Measurements from ENCODE around the gene MCF2L.

The MCF2L gene

DNA sequence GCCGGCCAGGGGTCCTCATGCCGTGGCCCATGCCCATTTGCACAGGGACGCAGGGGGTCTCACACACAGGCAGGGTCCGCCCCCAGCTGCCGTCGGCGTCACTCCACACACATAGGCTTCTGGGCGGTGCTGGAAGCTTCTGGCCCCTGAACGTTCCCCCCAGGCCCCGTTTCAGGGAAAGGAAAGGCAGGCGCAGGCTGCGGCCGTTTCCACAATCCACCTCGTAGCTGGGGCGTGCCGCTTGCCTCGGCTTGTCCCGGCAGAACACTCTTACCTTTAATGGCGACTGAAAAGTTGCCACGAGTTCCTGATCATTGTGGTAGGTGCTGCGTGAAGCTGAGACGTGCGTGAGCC lies 53.4 kb downstream of the MCF2L start:
- Histone ChIP-seq H3K36me3 (replicated peaks) (no peaks in the 10 kb centered on the region), H3K4me3 (ENCODE audit: low read depth, low read length) (no peak overlapping the region), H3K27ac (no peak overlapping the region), H3K27me3 (replicated peaks) (peaks cover 15% of the 10 kb centered on the region)
- DNase-seq = no peak
- TF ChIP-seq, protein P1, sequence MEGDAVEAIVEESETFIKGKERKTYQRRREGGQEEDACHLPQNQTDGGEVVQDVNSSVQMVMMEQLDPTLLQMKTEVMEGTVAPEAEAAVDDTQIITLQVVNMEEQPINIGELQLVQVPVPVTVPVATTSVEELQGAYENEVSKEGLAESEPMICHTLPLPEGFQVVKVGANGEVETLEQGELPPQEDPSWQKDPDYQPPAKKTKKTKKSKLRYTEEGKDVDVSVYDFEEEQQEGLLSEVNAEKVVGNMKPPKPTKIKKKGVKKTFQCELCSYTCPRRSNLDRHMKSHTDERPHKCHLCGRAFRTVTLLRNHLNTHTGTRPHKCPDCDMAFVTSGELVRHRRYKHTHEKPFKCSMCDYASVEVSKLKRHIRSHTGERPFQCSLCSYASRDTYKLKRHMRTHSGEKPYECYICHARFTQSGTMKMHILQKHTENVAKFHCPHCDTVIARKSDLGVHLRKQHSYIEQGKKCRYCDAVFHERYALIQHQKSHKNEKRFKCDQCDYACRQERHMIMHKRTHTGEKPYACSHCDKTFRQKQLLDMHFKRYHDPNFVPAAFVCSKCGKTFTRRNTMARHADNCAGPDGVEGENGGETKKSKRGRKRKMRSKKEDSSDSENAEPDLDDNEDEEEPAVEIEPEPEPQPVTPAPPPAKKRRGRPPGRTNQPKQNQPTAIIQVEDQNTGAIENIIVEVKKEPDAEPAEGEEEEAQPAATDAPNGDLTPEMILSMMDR (IDR thresholded peaks at IDR 0.05; ENCODE audit: low read depth, low read length, missing control alignments) = no peak
- in situ Hi-C loops (cut with HindIII; ENCODE audit: low pct_ligation_motif_present, low sequenced_read_pairs) = no loop called here

DNA sequence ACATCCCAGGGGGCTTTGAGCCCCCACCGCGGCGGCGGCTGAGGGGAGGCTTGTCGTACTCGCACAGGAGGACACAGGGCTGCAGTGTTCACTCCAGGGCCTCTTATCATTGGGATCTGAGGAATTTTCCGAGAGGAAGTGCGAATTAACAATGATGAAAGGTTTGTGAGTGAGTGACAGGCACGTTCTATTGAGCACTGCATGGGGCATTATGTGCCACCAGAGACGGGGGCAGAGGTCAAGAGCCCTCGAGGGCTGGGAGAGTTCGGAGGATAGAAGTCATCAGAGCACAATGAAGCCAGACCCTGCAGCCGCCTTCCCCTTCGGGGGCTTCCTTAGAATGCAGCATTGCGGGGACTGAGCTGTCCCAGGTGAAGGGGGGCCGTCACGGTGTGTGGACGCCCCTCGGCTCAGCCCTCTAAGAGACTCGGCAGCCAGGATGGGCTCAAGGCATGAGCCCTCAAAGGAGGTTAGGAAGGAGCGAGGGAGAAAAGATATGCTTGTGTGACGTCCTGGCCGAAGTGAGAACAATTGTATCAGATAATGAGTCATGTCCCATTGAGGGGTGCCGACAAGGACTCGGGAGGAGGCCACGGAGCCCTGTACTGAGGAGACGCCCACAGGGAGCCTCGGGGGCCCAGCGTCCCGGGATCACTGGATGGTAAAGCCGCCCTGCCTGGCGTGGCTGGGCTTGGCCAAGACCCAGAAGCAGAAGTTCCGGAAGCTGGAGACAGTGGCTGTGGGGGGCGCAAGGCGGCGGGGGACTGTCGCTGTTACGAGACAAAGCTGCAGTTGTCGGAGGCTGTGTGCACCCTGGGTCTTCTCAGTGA lies 53.9 kb downstream of the MCF2L start:
- H3K4me3 ChIP-seq (ENCODE audit: low read depth, low read length) = no peak overlapping the region
- in situ Hi-C loops (cut with HindIII; ENCODE audit: low pct_ligation_motif_present, low sequenced_read_pairs) = no loop called here
- no peak overlapping the region for H3K27ac ChIP-seq

DNA sequence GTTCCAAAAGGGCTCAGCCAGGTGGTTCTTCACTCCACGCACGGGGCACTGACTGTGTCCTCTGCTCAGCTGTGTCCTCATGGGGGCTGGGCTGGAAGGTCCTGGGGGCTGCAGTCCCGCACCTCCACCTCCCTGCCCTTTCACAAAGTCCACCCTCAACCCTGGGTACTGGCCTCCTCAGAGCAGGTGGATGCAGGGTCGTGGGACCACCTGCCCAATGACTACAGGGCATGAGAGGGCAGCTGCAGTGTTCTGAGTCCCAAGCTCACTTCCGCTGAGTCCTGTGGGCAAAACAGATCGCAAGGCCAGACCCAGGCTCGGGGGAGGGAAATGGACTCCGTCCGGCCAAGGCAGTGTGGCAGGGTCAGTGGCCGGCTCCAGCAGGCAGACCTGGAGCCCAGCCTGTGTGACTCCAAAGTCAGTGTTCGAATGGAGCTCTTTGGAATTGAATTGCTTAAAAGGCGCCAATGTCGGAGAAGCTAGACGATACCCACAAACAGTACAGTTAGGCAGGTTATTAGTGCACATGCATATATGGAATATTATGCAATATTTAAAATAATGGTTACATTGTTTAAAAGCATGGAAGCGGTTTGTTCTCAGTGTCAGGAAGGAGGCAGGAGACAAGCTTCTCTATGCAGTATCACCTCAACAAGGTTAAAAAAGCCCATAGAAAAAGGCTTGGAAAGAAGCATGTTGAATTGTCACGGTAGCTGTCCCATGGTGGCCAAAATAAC lies 54.8 kb downstream of the MCF2L start:
- TF ChIP-seq, protein P1 (IDR thresholded peaks at IDR 0.05; ENCODE audit: low read depth, low read length, missing control alignments) = no peak
- in situ Hi-C loops (cut with HindIII; ENCODE audit: low pct_ligation_motif_present, low sequenced_read_pairs) = no loop called here

More for the DNA sequence above, 53.9 kb downstream of the MCF2L start:
- H3K36me3 ChIP-seq (replicated peaks) = no peaks in the 10 kb centered on the region
- TF ChIP-seq, protein P1 (IDR thresholded peaks at IDR 0.05; ENCODE audit: low read depth, low read length, missing control alignments) = no peak
- DNase-seq = peak; percentile 25
- peaks cover 15% of the 10 kb centered on the region for H3K27me3 ChIP-seq (replicated peaks)

DNA sequence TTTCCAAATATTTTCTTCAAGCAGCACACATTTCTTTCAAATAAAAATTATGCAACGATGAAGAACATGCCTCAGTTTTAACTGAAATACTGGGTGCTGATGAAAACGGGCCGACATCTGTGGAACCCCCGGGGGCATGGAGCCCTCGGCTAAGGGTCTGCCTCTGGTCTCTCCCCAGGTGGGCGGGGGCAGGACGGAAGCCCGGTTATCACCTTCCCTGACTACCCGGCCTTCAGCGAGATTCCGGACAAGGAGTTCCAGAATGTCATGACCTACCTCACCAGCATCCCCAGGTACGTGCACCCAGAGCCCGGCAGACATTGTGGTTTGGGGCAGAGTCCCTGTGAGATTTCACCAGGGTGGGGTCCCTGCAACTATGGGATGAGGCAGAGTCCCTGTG lies 55.5 kb downstream of the MCF2L start:
- no peak overlapping the region for H3K4me3 ChIP-seq (ENCODE audit: low read depth, low read length)
- DNase-seq = no peak
- H3K36me3 ChIP-seq (replicated peaks) = no peaks in the 10 kb centered on the region
- peaks cover 15% of the 10 kb centered on the region for H3K27me3 ChIP-seq (replicated peaks)
- in situ Hi-C loops (cut with HindIII; ENCODE audit: low pct_ligation_motif_present, low sequenced_read_pairs) = no loop called here
- TF ChIP-seq, protein P1 (IDR thresholded peaks at IDR 0.05; ENCODE audit: low read depth, low read length, missing control alignments) = no peak
- H3K27ac ChIP-seq = no peak overlapping the region

More for the DNA sequence above, 54.8 kb downstream of the MCF2L start:
- Histone ChIP-seq H3K27ac (no peak overlapping the region), H3K4me3 (ENCODE audit: low read depth, low read length) (no peak overlapping the region), H3K36me3 (replicated peaks) (no peaks in the 10 kb centered on the region), H3K27me3 (replicated peaks) (peaks cover 15% of the 10 kb centered on the region)
- DNase-seq = no peak

DNA sequence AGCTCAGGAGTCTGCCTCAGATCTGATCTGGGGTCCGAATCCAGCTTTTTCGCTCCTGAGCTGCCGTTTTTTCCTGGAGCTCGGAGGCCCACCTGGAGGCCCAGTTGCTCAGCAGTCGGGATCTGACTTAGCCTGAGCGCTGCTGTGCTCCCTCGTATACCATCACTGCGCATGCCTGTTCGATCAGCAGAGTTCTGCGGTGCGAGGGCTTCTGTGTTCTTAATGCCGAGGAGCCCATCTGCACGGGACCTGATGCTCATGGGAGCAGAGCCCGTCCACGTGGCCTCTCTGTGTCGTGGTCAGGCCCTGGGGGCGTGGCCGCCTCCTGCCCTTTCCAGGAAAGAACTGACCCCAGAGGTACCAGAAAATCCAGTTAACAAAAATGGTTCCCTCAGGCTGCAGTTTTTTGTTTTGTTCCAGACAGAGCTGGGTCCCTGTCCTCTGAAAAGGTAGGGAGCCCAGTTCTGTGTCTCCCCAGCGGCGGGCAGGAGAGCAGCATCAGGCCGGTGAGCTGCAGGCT lies 57.4 kb downstream of the MCF2L start:
- H3K36me3 ChIP-seq (replicated peaks) = no peaks in the 10 kb centered on the region
- DNase-seq = no peak
- no peak overlapping the region for H3K4me3 ChIP-seq (ENCODE audit: low read depth, low read length)
- H3K27ac ChIP-seq = no peak overlapping the region
- TF ChIP-seq, protein P1 (IDR thresholded peaks at IDR 0.05; ENCODE audit: low read depth, low read length, missing control alignments) = no peak
- in situ Hi-C loops (cut with HindIII; ENCODE audit: low pct_ligation_motif_present, low sequenced_read_pairs) = no loop called here
- peaks cover 15% of the 10 kb centered on the region for H3K27me3 ChIP-seq (replicated peaks)

Measured in brain microvascular endothelial cell (primary cell).